Measurements from ENCODE around the gene ARL15. TPM values are rescaled to one million over a fixed set of nuclear protein-coding genes. Genes with fewer than 3 reads are reported as not detected.

The ARL15 gene
- total and polyA plus RNA-seq, 9 of the 15 experiments (the other 6 are each of a cell fraction or from before 2014, with no cell fraction given), result 18.5 to 80.4 (median 57.0) TPM

DNA sequence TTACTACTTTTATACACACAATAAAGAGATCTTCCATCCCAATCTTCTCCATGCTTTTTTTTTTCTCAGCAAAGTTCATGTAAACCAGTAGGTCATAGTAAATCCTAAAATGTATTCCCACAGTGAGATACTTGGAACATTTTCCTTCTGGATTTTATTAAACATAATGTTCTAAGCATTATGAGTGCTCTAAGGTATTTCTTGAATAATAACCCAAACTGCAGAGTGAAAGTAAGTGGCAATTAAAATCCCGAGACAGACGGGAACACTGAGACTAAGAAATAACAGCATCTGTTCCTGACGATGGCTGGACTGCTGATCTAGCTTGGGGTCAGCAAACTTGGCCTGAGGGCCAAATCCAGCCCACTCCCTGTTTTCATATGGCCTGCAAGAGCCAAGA is 359.8 kb downstream of the ARL15 start:
- Histone ChIP-seq H3K4me2 (ENCODE audit: insufficient read depth, low read length) (no peak overlapping the region), H2AFZ (ENCODE audit: low read depth, low read length) (no peak overlapping the region), H3K4me3 (no peak overlapping the region), H3K4me1 (replicated peaks in 1 of 2; ENCODE audit: control insufficient read depth in 2 of 2, insufficient read depth in 2 of 2, low read length in 2 of 2) (no peaks in the 10 kb centered on the region), H3K27me3 (ENCODE audit: control insufficient read depth in 2 of 2, insufficient read depth in 2 of 2, low read length in 2 of 2) (no peaks in the 10 kb centered on the region), H3K9me3 (replicated peaks; ENCODE audit: control insufficient read depth, insufficient read depth, low read depth, low read length) (no peaks in the 10 kb centered on the region), H3K9me1 (ENCODE audit: control insufficient read depth, insufficient read depth, low read length) (no peaks in the 10 kb centered on the region), H3K36me3 (ENCODE audit: control insufficient read depth, insufficient read depth, low read length) (peaks cover 3% of the 10 kb centered on the region; the same call in 1 of the 3 replicates), H4K20me1 (replicated peaks; ENCODE audit: control insufficient read depth, insufficient read depth, low read length) (no peaks in the 10 kb centered on the region), H3K27ac (ENCODE audit: extremely low read depth, low read depth, low read length) (no peak overlapping the region), H3K9ac (ENCODE audit: insufficient read depth in 1 of 2, low read depth in 2 of 2, low read length in 2 of 2) (no peak overlapping the region), H3K79me2 (ENCODE audit: control insufficient read depth, insufficient read depth, low read length) (no peaks in the 10 kb centered on the region)
- 85% methylated on average over 3 of the region's 3 CpGs for WGBS (ENCODE audit: insufficient coverage, low coverage, missing lambda C conversion rate)
- intact Hi-C loops (cut with micrococcal nuclease), result no loop called here
- in situ Hi-C loops (cut with MboI), result no loop called here
- ChIA-PET POLR2A (interaction anchor here (0.7 kb wide), 1 partner anchor 15 kb away, joined by 4 read pairs; no protein-coding TSS in a partner anchor), CTCF (ENCODE audit: low intra/inter-chr PET ratio) (no interaction called here)
- BruUV-seq (replicated peaks), result no TSS peak
- ATAC-seq (no peak), FAIRE-seq (no peak), DNase-seq (ENCODE audit: extremely low read depth in 1 of 4, low spot score in 3 of 4) (no peak)
- TF ChIP-seq HMG20B (CRISPR knock-in tag; IDR thresholded peaks at IDR 0.05) (no peak), CLOCK (CRISPR knock-in tag; IDR thresholded peaks at IDR 0.05; ENCODE audit: borderline replicate concordance) (no peak), ZNF79 (CRISPR knock-in tag; IDR thresholded peaks at IDR 0.05; ENCODE audit: low read depth) (no peak), MCM2 (IDR thresholded peaks at IDR 0.05; ENCODE audit: low read depth) (no peak), RBM22 (IDR thresholded peaks at IDR 0.05; ENCODE audit: low read depth, low read length, poor library complexity, severe bottlenecking) (no peak), ZNF766 (CRISPR knock-in tag; conservative IDR thresholded peaks at IDR 0.05) (no peak)
- TF ChIP-seq, protein P1, sequence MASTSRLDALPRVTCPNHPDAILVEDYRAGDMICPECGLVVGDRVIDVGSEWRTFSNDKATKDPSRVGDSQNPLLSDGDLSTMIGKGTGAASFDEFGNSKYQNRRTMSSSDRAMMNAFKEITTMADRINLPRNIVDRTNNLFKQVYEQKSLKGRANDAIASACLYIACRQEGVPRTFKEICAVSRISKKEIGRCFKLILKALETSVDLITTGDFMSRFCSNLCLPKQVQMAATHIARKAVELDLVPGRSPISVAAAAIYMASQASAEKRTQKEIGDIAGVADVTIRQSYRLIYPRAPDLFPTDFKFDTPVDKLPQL (IDR thresholded peaks at IDR 0.05; ENCODE audit: extremely low read depth, insufficient read length), result no peak

Measured in K562 (cell line).